ENCODE measurements around the gene RSPRY1.

DNA sequence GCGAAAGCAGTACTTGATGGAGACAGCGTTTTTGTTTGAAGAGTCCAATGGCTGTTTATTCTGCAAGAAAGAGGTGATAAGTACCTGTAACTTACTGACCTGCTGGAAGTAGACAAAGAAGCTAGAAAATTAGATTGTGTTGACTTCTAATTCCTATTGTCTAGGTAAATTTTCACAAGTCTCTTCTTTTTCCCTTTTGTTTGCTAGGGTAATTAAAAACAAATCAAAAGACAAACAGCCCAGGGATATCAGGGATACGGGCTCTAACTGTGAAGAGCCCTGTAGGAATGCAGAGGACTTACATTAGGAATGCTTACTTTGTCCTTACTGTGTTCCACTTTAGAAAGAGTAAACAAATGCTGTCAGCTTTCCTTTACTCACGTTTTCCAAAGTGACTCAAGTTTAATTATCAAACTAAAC lies 7.3 kb upstream of the RSPRY1 start:
- TF ChIP-seq CTCF (IDR thresholded peaks at IDR 0.05) (no peak), POLR2A (IDR thresholded peaks at IDR 0.05) (no peak)
